ENCODE data around the gene PLCB4. TPM values are rescaled to one million over a fixed set of nuclear protein-coding genes. Genes with fewer than 3 reads are reported as not detected.

The PLCB4 gene
- total RNA-seq, 2 experiments from 2014 or later: 0.06 TPM; not detected in 1

GRCh38 chr20:9476174-9476573, 407.3 kb downstream of the PLCB4 start:
- Mint-ChIP-seq H3K27me3 (no peaks in the 10 kb centered on the region), H3K27ac (no peak overlapping the region), H3K4me1 (ENCODE audit: low read depth) (no peaks in the 10 kb centered on the region), H3K4me3 (no peak overlapping the region), H3K36me3 (ENCODE audit: low read depth) (no peaks in the 10 kb centered on the region), H3K9me3 (no peaks in the 10 kb centered on the region)
- ATAC-seq (ENCODE audit: poor library complexity) (no peak), DNase-seq (no peak)
- Histone ChIP-seq H3K36me3 (ENCODE audit: insufficient read depth, low read length) (no peaks in the 10 kb centered on the region), H3K9me3 (ENCODE audit: control insufficient read depth in 1 of 2, insufficient read depth in 1 of 2, low read length in 2 of 2) (no peaks in the 10 kb centered on the region), H3K27ac (ENCODE audit: low read depth in 1 of 2, low read length in 2 of 2) (no peak overlapping the region), H3K4me3 (ENCODE audit: low read length) (no peak overlapping the region), H3K27me3 (ENCODE audit: control insufficient read depth in 1 of 2, insufficient read depth in 2 of 2, low read length in 2 of 2) (no peaks in the 10 kb centered on the region), H3K4me1 (ENCODE audit: insufficient read depth, low read length) (no peaks in the 10 kb centered on the region)
- TF ChIP-seq, protein P1, sequence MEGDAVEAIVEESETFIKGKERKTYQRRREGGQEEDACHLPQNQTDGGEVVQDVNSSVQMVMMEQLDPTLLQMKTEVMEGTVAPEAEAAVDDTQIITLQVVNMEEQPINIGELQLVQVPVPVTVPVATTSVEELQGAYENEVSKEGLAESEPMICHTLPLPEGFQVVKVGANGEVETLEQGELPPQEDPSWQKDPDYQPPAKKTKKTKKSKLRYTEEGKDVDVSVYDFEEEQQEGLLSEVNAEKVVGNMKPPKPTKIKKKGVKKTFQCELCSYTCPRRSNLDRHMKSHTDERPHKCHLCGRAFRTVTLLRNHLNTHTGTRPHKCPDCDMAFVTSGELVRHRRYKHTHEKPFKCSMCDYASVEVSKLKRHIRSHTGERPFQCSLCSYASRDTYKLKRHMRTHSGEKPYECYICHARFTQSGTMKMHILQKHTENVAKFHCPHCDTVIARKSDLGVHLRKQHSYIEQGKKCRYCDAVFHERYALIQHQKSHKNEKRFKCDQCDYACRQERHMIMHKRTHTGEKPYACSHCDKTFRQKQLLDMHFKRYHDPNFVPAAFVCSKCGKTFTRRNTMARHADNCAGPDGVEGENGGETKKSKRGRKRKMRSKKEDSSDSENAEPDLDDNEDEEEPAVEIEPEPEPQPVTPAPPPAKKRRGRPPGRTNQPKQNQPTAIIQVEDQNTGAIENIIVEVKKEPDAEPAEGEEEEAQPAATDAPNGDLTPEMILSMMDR (IDR thresholded peaks at IDR 0.05): no peak
- POLR2A ChIA-PET: no interaction called here
- intact Hi-C loops (cut with DNase I, micrococcal nuclease): no loop called here
- CTCF ChIA-PET: no interaction called here

DNA sequence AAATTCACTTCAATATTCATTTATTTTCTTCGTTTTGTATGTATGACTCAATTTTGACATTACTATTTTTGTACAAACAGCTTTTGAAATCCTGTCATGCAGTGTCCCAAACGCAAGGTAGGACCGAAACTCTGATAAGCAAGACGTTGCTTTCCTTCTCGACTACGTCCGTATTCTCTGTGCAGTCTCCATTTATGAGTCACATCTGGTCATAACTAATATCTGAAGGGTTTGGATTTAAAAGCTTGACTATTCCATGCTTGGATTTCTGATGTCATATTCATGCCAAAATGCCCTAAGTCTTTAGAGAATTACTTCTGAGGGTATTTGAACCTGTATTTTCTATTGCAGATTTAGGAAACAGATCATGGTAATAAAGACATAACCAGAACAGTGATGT, 407.8 kb downstream of the PLCB4 start:
- TF ChIP-seq, protein P1 (IDR thresholded peaks at IDR 0.05): no peak
- Mint-ChIP-seq H3K27me3 (no peaks in the 10 kb centered on the region), H3K4me3 (no peak overlapping the region), H3K4me1 (ENCODE audit: low read depth) (no peaks in the 10 kb centered on the region), H3K9me3 (no peaks in the 10 kb centered on the region), H3K36me3 (ENCODE audit: low read depth) (no peaks in the 10 kb centered on the region), H3K27ac (no peak overlapping the region)
- no peaks in the 10 kb centered on the region for H3K9me3 ChIP-seq (ENCODE audit: control insufficient read depth in 1 of 2, insufficient read depth in 1 of 2, low read length in 2 of 2)
- DNase-seq (no peak), ATAC-seq (ENCODE audit: poor library complexity) (no peak)
- ChIA-PET POLR2A (no interaction called here), CTCF (no interaction called here)
- H3K27me3 ChIP-seq (ENCODE audit: control insufficient read depth in 1 of 2, insufficient read depth in 2 of 2, low read length in 2 of 2): no peaks in the 10 kb centered on the region
- intact Hi-C loops (cut with DNase I, micrococcal nuclease): no loop called here
- H3K27ac ChIP-seq (ENCODE audit: low read depth in 1 of 2, low read length in 2 of 2): no peak overlapping the region
- no peaks in the 10 kb centered on the region for H3K36me3 ChIP-seq (ENCODE audit: insufficient read depth, low read length)
- H3K4me3 ChIP-seq (ENCODE audit: low read length): no peak overlapping the region
- no peaks in the 10 kb centered on the region for H3K4me1 ChIP-seq (ENCODE audit: insufficient read depth, low read length)

- CTCF ChIA-PET: no interaction called here
- intact Hi-C loops (cut with DNase I, micrococcal nuclease): no loop called here
- H3K9me3 Mint-ChIP-seq: no peaks in the 10 kb centered on the region
- no peak overlapping the region for H3K4me3 Mint-ChIP-seq
- DNase-seq (no peak), ATAC-seq (ENCODE audit: poor library complexity) (no peak)
- Histone ChIP-seq H3K4me1 (ENCODE audit: insufficient read depth, low read length) (no peaks in the 10 kb centered on the region), H3K27me3 (ENCODE audit: control insufficient read depth in 1 of 2, insufficient read depth in 2 of 2, low read length in 2 of 2) (no peaks in the 10 kb centered on the region), H3K9me3 (ENCODE audit: control insufficient read depth in 1 of 2, insufficient read depth in 1 of 2, low read length in 2 of 2) (no peaks in the 10 kb centered on the region), H3K4me3 (ENCODE audit: low read length) (no peak overlapping the region), H3K27ac (ENCODE audit: low read depth in 1 of 2, low read length in 2 of 2) (no peak overlapping the region), H3K36me3 (ENCODE audit: insufficient read depth, low read length) (no peaks in the 10 kb centered on the region)
- H3K27me3 Mint-ChIP-seq: no peaks in the 10 kb centered on the region
- H3K27ac Mint-ChIP-seq: no peak overlapping the region
- POLR2A ChIA-PET: no interaction called here
- TF ChIP-seq, protein P1 (IDR thresholded peaks at IDR 0.05): no peak
- no peaks in the 10 kb centered on the region for H3K36me3 Mint-ChIP-seq (ENCODE audit: low read depth)
- no peaks in the 10 kb centered on the region for H3K4me1 Mint-ChIP-seq (ENCODE audit: low read depth)
These were observed 409.9 kb downstream of the PLCB4 start for GRCh38 chr20:9478771-9479170.

Measured in CD4-positive, alpha-beta T cell (primary cell).